HG03066 (cell line): ENCODE results near the gene SNRNP70.
"Not testable (repeated sequence)": the region's sequence is repeated elsewhere in the genome, so short reads cannot be mapped to it uniquely, and the experiment has no call there.

Experiments used
- ATAC-seq: cut with Tn5 transposase; IDR thresholded peaks from one replicate; pipeline ENCODE4 v1.9.1; 2021; ENCODE audit warnings: low read depth; ENCODE audit not compliant: unreplicated experiment

Gene SNRNP70

DNA sequence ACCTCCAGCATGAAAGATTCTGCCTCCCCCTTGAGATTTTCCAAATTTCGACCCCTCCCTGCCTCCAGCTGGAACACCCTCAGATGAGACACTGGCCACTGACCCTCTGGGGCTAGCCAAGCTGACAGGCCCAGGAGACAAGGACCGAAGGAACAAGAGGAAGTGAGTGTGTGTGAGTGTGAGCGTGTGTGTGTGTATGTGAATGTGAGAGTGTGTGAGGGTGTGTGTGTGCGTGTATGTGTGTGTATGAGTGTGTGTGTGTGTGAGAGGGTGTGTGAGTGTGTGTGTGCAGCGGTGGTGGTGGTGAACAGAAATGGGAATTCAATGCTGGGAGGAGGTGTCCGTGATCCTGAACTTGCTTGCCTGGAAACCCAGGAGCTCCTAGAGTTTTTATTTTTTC lies 56.1 kb downstream of the SNRNP70 start:
- ATAC-seq: no peak

GRCh38 chr19:49142866-49143335 lies 57.6 kb downstream of the SNRNP70 start:
- ATAC-seq: no peak

DNA sequence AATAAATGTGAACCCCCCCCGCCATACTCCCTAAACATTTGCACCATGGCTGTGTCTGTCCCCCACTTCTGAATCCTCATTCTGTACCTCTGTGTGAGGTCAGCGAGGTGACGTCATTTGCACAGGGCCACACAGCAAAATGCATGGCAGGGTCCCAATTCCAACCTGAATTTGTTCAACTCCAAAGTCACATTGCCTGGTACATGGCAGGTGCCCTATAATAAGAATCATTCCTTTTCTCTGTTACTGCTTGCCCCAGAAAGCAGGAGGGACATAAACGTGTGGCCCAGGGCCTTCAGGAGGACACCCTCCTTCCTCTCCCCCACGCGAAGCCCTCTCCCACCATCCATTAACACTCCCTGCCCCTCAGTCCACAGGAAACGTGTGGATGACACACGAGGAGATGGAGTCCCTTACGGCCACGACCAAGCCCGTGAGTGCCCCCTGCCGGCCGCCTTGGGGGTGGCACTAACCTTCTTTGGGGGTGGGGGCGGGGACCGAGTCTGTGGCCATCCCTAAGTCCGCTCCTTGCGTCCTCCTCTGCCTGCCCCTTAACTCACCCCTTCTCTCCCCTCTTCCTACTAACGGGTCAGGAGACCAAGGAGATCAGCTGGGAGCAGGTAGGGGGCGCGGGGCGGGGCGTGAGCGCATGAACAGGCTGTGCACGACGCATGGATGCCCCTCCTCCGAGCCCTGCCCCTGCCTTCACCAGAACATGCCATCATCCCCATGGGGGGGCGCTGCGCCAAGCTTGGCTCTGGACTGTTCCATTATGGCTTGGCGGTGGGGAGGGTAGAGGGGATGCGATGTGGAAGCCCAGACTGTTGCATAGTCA lies 60.5 kb downstream of the SNRNP70 start:
- no peak for ATAC-seq

DNA sequence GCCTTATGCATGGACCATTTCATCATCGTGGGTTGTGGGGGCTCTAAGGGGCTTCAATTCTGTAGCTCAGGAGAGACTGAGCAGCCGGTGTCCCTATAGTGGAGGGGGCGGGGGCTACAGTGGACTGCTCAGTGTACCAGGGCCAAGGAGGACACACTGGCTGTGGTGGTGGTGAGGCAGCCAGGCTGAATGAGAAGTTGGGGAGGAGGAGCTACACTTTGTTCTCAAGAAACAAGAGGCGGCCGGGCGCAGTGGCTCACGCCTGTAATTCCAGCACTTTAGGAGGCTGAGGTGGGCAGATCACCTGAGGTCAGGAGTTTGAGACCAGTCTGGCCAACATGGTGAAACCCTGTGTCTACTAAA lies 61.1 kb downstream of the SNRNP70 start:
- not testable (repeated sequence) for ATAC-seq

DNA sequence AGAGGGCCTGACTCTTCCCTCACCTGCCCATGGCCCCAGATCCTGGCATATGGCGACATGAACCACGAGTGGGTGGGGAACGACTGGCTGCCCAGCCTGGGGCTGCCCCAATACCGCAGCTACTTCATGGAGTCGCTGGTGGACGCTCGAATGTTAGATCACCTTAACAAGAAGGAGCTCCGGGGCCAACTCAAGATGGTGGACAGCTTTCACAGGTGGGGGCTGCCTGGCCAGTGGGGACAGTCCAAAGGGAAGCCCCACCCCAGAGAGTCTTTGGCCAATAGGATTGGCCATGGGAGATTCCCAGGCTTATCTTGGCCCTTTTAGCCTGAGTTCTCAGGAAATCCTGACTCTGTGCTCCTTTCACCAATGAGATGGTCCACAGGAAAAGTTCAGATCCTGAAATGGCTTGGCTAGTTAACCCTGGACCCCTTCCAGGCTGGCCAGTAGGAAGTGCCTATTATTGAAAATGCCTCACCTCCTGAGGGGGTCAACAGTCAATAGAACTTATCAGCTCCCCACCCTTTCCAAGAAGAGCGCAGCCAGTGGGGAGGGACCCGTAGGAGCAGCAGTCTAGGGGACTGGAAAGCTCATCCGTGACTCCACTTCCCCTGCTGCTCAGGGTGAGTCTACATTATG lies 62.9 kb downstream of the SNRNP70 start:
- no peak for ATAC-seq

DNA sequence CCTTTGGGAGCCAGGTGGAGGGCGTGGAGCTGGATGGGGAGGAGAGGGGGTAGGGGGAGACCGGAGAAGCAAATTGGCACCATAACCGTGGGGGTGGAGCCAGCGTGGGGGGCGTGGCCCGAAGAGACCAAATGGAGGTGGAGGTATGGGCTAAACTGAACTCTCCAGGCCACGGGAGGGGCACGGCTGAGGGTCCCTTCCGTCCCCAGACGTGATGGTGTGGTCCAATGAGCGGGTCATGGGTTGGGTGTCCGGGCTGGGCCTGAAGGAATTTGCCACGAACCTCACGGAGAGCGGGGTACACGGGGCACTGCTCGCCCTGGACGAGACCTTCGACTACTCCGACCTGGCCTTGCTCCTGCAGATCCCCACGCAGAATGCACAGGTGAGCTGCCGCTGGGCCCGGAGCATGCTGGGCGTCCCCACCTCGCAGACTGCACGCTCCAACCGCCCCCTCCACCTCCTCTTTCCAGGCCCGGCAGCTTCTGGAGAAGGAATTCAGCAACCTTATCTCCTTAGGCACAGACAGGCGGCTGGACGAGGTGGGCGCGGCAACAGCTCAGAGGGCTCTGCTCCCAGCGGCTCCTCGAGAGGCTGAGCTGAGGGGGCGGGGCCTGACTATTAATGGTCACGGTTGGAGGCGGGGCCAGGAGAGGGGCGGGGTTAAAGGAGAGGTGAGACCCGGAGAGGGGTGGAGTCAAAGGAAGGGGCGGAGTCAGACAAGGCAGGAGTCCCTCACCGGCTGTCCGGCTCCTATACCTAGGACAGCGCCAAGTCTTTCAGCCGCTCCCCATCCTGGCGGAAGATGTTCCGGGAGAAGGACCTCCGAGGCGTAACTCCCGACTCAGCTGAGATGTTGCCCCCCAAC lies 63.8 kb downstream of the SNRNP70 start:
- no peak for ATAC-seq

GRCh38 chr19:49149652-49150105 lies 64.4 kb downstream of the SNRNP70 start:
- ATAC-seq: no peak

DNA sequence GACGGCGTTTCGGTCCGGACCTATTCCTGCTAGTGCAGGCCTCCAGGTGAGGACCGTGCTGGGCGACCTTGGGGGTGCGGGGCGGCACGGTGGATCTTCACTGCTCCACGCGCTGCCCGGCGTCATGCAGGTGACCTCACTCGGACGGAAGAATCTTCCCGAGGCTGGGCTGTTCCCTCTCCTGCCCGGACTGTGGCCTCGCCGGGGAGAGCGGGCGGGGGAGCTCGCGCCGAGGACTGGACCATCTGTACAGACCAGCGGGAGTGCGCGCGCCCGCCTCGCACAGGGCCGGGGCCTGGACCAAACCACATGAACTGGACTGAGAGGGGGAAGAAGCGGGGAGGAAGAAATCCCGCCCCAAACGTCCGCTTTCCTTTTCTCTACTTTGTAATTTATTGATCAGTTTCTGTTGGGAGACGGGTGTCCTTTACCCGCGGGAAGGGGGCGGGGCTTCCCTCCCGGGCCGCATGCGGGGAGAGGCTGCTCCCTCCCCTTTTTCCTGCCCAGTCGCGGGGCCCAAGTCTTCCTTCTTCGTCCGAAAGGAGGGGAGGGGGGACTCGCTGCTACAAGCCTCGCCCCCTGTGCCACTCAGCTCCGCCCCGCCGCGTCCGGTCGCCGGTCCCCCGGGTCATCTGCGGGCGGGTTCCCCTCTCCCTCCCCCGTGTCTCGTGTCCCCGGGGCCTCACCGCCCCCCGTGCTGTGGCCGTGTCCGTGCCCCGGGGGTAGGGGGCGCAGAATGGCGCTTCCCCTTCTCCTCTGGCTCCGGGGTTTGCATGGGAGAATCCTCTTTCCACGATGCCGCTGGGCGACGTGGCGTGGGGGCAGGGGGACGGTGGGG lies 65.1 kb downstream of the SNRNP70 start:
- no peak for ATAC-seq

GRCh38 chr19:49150944-49151243 lies 65.6 kb downstream of the SNRNP70 start:
- ATAC-seq: no peak

- no peak for ATAC-seq
These were observed 66.2 kb downstream of the SNRNP70 start for GRCh38 chr19:49151267-49152118.

DNA sequence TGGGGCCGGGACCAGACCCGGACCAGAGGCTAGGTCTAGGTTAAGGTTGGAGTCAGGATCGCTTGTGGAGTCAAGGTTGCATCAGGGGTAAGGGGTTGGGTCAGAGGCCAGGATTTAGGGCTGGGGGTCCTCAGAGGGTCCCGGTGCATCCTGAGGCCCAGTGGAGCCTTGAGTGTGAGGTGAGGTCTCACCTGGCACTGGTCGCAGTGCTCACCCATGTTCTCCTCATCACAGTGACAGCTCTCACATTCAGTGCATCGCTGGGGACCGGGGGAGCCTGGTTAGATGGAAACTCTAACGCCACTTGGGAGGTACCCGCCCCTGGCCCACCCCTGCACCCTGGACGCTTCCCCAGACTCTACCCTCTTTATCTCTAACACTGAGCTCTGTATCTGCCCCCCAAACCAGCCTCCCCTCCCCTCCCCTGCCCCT lies 66.9 kb downstream of the SNRNP70 start:
- ATAC-seq: no peak

DNA sequence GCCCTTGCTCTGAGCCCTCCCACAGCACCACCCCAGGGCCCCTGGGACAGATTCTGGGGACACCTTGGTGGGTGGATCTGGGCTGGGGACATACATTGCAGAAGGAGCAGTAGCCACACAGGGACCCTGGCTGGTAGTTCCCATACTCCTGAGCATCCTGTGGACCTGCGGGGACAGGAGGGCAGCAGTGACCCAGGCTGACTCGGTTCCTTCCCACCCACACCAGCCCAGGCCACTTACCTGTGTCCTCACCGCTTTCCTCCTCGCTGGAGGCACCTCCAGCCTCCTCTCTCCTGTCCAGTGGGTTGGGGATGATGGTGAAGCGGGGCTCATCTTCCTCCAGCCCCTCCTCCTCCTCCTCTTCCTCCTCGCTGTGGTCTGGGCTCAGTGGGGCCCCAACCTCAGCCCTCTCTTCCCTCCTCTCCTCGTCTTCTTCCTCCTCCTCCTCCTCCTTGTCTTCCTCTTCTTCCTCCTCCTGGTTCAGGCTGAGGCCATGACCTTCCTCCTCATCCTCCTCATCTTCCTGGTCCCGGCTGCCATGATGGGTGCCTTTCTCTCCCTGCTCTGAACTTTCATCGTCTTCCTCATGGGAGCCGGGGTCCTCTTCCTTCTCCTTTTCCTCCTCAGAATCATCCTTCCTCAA lies 68.0 kb downstream of the SNRNP70 start:
- ATAC-seq: no peak

GRCh38 chr19:49154279-49154678 lies 69.0 kb downstream of the SNRNP70 start:
- no peak for ATAC-seq

- no peak for ATAC-seq
These were observed 70.0 kb downstream of the SNRNP70 start, which contains the start of gene HRC for GRCh38 chr19:49155005-49155819. Gene HRC, minus strand, starts transcription at chr19:49155396. Its CDS starts 159 bp downstream, at chr19:49155237.

DNA sequence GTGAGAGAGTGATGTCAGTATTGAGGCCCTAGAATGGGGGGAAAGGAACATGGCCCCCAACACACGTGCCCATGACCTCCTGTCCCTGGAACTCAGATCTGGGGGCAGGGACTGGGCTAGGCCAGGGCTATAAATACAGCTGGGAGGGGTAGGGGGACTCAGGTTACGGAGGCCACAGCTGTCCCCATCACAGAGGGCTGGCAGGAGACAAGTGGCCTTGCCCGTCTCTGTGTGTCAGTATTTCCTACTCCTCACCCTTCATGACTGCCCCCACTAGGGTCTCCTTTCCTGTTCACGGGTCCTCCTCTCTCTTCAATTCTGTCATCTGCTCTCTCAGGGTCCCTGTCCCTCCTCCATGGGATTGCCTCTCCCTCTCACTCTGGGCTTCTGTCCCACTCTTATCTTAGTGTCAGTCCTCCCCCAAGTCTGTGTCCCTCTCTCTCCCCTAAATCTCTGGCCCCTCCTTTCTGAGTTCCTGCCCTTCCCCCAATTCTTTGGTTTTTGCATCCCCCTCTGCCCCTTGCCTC lies 70.6 kb downstream of the SNRNP70 start:
- no peak for ATAC-seq

GRCh38 chr19:49157445-49158224 lies 72.4 kb downstream of the SNRNP70 start, which contains the start of gene TRPM4:
Gene TRPM4, plus strand, starts transcription at chr19:49157792. Its CDS starts 75 bp downstream, at chr19:49157867.
- ATAC-seq: no peak
